SK-N-DZ (cell line): ENCODE data around the gene MS4A12.
"Not testable (repeated sequence)": the region's sequence is repeated elsewhere in the genome, so short reads cannot be mapped to it uniquely, and the experiment has no call there.

ENCODE experiments used
- DNase-seq: peaks from one replicate; pipeline ENCODE4 v3.0.0-alpha.2; 2015; ENCODE audit warnings: low spot score

Gene MS4A12

GRCh38 chr11:60512651-60513225, 20.2 kb downstream of the MS4A12 start:
- DNase-seq: no peak

GRCh38 chr11:60513496-60514460, 21.2 kb downstream of the MS4A12 start:
- no peak for DNase-seq

GRCh38 chr11:60515144-60515855, 22.7 kb downstream of the MS4A12 start, which contains the start of gene MS4A13:
MS4A13 (plus strand) TSS chr11:60515392; CDS start chr11:60518084, 2,692 bp downstream.
- no peak for DNase-seq

- DNase-seq: no peak
Measured at GRCh38 chr11:60528465-60528864, 35.9 kb downstream of the MS4A12 start.

DNA sequence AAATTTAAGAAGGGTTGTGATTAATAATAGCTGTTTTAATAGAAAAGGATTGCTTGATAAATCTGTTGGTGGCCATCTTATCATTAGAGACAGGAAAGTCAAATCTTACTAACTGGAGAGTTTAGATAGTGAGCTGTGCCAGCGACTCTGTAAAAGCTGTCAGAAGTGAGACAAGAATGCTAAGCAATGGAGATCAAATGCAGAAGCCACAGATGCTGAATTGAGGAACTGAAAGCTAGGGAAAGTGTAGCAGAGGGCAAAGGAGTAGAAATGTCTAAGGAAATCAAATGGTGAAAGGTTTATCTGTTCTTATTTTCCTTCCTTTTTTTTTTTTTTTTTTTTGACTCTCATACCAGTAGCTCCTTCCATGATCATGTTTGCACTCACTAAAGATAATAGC, 36.4 kb downstream of the MS4A12 start:
- DNase-seq: no peak

DNA sequence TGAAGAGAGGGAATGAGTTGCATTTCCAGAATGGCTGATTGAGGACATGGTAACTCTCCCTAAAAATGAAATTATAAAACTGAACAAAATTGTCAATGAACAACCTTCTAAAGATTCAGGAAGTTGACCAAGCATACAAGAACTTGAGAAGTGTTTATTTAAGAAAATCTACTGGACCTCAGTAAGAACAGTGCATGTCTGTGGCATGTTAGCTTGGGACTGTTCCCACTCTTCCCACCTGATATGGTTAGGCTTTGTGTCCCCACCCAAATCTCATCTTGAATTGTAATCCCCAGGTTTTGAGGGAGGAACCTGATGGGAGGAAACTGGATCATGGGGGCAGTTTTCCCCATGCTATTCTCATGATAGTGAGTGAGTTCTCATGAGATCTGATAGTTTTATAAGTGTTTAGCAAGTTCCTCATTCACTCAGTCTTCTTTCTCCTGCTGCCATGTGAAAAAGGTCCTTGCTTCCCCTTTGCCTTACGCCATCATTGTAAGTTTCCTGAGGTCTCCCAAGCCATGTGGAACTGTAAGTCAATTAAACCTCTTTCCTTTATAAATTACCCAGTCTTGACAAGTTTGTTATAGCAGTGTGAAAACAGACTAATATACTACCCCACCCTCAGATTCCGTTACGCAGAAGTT, 38.0 kb downstream of the MS4A12 start:
- no peak for DNase-seq

- not testable (repeated sequence) for DNase-seq
Measured at GRCh38 chr11:60532383-60532782, 39.8 kb downstream of the MS4A12 start.

DNA sequence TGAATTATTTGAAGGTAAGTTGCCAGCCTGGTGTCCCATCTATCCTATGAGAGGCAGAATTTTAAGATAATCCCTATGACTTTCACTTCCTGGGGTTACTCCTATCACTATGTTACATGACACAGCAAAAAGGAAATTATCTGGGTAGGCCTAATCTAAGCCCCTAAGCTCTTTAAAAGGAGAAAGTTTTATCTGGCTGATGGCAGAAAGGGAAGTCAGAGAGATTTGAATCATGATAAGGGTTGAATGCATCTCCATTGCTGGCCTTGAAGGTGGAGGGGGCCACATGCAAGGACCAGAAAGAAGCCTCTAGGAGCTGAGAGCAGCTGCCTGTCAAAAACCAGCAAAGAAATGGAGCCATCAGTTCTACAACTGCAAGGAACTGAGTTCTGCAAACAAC, 46.0 kb downstream of the MS4A12 start:
- DNase-seq: not testable (repeated sequence)

DNA sequence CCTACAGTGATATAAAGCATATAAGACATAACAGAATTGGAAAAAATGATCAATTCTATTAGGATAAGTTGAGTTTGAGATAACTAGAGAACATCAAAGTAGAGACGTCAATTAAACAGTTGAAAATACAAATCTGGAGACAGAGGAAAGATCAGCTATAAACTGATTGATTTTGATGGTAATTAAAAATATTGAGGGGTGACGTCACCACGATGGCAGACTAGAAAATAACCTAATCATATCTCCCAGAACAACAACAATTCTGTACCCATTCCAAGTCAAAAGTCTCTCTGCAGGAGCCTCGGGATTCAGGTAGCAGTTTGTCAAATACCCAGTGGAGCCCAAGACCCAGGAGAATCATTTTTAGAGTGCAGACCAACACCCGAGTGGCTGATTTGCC, 51.5 kb downstream of the MS4A12 start:
- no peak for DNase-seq
